Measurements from ENCODE around the gene RDH14.

GRCh38 chr2:18578033-18578432 lies 17.6 kb upstream of the RDH14 start:
- TF ChIP-seq POLR2AphosphoS2 (conservative IDR thresholded peaks at IDR 0.05; ENCODE audit: low read length) (no peak), CTCF (IDR thresholded peaks at IDR 0.05) (no peak), CHD2 (IDR thresholded peaks at IDR 0.05; ENCODE audit: low read length, partially characterized antibody) (no peak), BHLHE40 (IDR thresholded peaks at IDR 0.05; ENCODE audit: low read depth, low read length) (no peak)

Data from A549 (cell line).